ENCODE results near the gene TOP2A.

GRCh38 chr17:40452921-40453378 is 35.3 kb upstream of the TOP2A start:
- TF ChIP-seq CTCF (IDR thresholded peaks at IDR 0.05 in 8 of 11, conservative IDR thresholded peaks at IDR 0.05 in 3 of 11) = no peak
- peak in 1 of 3 donors; percentile 41 for TF ChIP-seq POLR2AphosphoS5 (IDR thresholded peaks at IDR 0.05)
- no peak for TF ChIP-seq POLR2A (IDR thresholded peaks at IDR 0.05)
